SW 1271 (cell line): Measurements from ENCODE around the gene DUS1L.

Experiments
- DNase-seq, 2 experiments: peaks; one replicate each; lab custom pipeline; 2025; lab: John Stamatoyannopoulos, UW

DUS1L gene

GRCh38 chr17:82087961-82088837 is 22.6 kb upstream of the DUS1L start:
- DNase-seq = no peak

DNA sequence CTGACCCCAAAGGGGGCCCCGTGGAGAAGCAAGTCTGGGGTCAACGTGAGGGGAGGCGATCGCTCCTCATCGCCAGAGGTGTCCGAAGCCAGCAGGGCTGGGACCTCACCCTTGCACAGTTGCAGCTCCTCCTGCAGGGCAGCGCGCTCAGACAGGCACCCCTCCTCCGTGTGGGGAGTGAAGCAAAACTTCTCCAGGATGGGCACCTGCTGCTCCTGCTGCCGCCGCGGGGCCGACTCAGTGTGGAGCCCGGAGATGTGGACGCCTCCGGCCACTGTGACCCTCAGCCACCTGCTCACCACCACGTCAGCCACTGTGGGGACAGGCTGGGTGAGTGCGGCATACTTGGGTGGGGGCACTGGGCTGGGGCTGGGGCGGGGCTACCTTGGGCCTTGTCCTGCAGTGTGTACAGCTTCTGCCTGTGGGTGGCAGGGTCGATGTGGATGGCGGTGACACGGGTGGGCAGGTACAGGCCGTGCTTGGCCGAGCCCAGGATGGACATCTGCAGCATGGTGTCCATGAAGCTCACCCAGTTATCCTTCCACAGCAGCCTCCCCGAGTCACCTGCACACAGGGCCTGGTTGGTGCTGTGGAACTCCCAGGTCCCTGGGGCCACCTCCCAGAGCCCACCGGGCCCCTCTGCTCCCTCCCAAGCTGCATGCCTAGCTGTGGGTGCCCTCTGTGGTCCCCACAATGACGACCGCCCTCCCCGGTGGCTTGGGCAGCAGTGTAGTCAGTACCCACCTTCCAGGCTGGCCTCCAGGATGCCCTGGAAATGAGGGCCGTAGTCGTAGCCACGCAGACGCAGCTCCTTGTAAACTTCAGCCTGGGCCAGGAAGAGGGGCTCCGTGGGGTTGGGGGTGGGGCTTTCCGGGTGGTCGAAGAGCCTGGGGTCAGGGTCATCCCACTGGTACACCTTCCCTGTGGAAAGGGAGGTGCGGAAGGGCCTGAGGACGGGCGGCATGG is 21.6 kb upstream of the DUS1L start:
- DNase-seq = no peak

DNA sequence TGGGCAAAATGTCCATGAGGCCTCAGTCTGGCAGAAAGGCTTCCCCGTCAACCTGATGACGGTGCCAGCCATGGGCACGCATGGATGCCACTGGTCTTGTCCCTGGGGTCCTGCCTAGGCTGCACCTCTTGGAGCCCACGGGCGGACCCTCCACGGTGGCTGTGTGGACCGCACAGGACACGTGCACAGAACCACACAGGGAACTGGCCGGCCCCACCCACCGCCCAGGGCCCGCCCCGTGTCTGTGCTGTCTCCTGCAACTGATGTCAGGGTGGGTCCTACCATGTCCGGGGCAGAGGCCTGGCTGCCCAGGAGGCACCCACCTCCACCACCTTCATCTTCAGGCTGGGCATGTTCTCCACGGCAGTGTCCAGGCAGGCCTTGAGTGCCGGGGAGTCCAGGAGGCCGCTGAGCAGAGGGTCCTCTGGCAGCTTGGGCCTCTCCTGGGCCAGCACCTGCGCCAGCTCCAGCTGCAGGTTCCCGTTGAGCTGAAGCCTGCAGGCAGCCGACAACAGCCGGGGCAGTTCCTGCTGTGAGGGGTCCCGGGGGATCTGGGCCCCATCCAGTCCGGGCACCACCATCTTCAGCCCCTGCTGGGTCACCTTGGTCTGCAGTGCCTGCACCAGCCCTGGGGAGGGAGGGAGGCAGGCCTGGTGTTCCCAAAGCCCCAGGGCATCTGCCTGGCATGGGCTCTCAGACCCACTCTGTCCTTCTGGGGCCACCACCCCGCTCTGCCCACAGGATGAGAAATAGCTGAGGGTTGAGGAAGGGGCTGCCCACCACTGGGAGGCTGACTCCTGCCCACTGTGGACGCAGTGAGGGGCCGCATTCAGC is 20.5 kb upstream of the DUS1L start:
- no peak for DNase-seq

- DNase-seq = no peak
These were observed 19.6 kb upstream of the DUS1L start for GRCh38 chr17:82085031-82085861.

DNA sequence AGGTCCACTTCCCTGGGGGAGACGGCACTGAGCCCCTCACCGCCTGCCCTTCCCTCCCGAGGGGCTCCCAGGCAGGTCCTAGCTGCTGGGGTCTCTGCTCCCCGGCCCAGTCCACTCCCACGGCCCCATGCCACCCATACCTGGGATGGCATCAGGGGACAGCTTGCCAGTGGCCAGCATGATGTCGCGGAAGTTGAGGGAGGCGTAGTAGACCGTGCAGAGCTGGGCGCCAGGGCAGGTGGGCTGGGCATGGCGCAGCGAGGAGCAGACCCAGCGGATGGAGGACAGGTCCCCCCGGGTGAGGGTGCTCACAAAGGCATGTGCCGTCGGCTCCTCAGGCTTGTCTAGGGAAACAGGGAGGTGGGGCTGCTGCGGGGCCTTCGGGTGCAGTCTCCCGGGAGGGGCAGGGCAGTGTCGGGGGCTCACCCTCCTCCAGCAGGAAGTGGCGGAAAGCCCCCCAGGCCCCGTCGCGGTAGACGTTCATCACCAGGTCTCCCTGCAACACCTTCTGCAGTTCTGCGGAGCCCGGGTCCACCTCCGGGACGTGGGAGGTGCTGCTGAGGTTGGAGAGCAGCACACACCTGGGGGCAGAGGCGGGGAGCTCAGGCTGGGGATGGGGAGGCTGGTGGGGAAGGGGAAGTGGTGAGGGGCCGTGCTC is 18.9 kb upstream of the DUS1L start:
- DNase-seq = no peak

DNA sequence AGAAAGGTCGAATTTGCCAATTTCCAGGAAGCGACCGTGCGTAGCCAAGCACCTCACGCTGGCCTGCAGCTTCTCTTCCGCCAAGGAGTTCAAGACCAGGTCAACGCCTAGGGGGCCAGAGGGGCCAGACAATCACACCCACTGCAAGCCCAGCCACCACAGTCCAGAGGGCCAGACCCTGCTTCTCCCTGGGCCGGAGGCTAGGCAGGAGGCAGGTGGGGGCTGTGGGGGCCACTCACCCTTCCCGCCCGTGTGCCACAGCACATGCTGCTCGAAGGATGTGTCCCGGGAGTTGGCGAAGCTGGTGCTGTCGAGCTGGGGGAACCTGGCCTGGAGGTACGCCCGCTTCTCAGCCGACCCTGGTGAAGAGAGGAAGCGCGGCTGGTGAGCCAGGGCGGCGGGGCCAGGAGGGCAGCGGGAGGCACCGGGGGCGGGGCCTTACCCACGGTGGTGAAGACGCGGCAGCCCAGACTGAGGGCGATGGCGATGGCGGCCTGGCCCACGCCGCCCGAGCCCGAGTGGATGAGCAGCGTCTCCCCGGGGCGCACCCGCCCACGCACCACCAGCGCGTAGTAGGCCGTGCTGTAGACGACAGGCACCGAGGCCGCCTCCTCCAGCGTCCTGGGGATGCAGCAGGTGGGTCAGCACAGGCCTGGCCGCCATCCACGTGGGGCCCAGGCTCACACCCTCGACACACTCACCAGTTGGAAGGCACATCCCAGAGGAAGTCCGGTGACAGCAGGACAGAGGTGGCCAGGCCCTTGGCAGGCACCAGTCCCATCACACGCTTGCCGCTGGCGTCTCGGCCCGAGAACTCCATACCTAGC is 18.1 kb upstream of the DUS1L start:
- DNase-seq = no peak

DNA sequence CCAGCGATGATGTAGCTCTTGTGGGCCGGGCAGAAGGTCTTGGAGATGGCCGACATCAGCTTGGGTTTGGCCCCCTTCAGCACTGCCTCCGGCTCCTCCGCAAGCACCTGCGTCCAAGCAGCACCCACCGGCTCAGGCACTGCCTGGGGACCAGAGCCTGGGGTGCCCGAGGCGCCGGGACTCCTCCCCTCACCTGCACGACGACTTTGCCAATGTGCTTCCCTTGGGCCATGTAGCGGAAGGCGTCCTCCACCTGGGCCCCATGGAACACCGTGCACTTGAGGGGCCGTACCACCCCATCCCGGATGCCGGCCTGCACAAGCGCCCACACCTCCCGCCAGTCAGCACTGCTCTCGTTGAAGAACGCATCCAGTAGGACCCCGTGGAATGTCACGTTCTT is 17.4 kb upstream of the DUS1L start:
- DNase-seq = no peak

- DNase-seq = no peak
These were observed 16.9 kb upstream of the DUS1L start for GRCh38 chr17:82082456-82082855.

DNA sequence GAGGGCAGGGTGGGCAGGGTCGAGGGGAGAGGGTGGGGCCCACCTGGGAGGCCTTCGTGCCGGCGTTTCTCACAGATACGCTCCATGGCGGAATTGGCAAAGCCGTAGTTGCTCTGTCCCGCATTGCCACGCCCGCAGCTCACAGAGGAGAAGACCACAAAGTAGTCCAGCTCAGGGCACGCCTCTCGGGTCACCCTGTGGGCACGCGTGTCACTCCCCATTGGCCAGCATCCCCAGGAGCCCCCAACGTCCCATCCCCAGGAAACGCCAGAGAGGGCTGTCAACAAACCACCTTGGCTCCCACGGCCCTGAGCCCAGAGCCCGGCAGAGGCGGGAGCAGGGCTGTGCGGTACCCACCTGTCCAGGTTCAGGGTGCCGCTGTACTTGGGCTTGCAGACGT is 16.4 kb upstream of the DUS1L start:
- no peak for DNase-seq

- DNase-seq = no peak
These were observed 15.9 kb upstream of the DUS1L start for GRCh38 chr17:82081546-82081945.

GRCh38 chr17:82080789-82081464 is 15.3 kb upstream of the DUS1L start:
- no peak for DNase-seq

- no peak for DNase-seq
These were observed 14.6 kb upstream of the DUS1L start for GRCh38 chr17:82080048-82080788.

DNA sequence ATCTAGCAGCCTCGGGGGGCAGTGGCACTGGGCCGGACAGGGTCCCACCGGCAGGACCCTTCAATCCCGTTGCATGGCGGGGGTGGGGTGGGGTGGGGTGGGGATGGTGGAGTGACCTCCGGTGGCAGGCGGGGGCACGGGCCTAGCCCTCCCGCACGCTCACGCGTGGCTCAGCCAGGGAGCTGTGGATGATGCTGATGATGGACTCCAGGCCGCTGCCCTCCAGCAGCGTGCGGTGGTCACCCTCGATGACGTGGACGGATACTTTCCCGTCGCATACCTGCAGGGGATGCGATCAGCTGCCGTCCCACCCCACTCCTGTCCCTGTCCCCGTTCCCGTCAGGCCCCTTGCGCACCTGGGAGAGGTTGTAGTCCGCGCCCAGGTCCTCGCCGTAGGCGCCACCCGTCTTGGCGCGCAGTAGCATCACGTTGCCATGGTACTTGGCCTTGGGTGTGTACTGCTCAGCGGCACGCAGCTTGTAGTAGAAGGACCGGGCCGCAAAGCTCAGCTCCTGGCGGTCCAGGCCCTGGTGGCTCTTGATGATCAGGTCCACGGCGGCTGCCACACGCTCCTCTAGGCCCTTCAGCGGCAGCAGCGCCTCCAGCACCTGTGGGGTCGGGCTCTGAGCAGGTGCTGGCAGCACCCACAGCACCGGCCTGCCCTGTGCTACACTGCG is 13.5 kb upstream of the DUS1L start:
- no peak for DNase-seq

- DNase-seq = no peak
These were observed 12.8 kb upstream of the DUS1L start for GRCh38 chr17:82078433-82078832.

DNA sequence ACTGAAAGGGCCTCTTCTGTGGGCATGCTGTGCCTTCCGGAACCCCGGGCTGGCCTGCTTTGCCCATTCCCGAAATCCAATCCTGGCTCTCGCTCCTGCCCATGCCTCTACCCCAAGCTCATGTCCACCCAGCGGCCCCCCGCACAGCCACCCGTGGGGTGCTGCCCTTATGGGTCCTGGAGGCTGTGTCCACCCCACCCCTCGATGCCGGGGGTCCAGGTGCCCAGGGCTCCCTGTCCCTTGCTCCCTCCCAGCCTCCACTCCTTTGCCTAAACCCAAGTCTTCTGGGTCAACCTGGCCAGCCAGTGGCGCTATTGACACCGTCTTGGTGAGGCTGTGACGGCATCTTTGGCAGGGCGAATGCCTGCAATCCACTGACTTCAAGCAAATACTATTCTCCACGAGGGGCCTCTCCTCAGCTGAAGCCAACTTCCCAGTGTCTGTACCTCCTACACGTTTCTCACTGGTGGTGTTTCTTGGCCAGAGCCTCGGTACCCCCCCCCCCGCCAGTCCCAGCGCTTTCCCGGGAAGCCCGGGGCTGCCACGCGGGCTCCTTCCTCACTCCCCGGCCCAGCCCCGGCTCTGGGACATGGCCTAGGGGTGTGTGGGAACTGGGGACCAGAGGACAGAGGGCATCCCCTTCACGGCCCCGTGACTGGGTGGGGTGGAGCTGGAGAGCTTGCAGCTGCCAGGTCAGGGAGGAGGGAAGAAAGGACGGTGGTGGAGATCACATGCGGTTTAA is 12.2 kb upstream of the DUS1L start:
- no peak for DNase-seq

- DNase-seq = no peak
These were observed 11.4 kb upstream of the DUS1L start for GRCh38 chr17:82076785-82077591.
